GM18499 (cell line): ENCODE results near the gene ZNF804A.

Experiments
- ATAC-seq: cut with Tn5 transposase; IDR thresholded peaks from one replicate; pipeline ENCODE4 v1.9.1; 2021; ENCODE audit warnings: moderate number of reproducible peaks; ENCODE audit not compliant: insufficient read depth, unreplicated experiment

Gene ZNF804A

DNA sequence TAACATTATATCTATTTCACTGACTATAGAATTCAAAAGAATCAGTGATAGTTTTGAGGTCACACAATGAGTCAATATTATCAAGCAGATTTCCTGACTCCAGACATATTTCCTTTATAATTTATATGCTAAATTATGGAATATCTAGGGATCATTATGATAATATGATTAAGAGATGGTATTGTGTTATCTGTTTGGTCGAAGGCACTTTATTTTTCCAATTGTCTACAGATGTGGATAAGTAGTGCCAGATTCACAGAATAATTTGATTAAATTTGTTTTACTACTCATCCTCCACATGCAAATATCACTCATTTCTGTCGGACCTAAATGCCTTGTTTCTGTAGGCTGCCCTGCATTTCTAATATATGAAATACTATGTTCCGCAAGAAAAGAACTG lies 4.4 kb downstream of the ZNF804A start:
- ATAC-seq: no peak

DNA sequence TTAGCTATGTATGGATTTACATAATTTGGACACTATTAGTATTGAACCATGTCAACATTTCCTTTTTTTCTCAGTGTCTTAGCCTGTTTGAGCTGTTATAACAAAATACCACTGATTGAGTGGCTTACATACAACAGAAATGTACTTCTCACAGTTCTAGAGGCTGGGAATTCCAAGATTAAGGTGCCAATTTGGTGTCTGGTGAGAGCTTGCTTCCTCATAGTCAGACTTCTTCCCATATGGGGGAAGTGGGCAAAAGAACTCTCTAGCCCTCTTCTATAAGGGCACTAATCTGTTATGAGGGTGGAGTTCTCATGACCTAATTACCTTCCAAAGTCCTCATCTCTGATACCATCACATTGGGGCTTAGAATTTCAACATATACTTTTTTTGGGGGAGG lies 12.6 kb downstream of the ZNF804A start:
- no peak for ATAC-seq

DNA sequence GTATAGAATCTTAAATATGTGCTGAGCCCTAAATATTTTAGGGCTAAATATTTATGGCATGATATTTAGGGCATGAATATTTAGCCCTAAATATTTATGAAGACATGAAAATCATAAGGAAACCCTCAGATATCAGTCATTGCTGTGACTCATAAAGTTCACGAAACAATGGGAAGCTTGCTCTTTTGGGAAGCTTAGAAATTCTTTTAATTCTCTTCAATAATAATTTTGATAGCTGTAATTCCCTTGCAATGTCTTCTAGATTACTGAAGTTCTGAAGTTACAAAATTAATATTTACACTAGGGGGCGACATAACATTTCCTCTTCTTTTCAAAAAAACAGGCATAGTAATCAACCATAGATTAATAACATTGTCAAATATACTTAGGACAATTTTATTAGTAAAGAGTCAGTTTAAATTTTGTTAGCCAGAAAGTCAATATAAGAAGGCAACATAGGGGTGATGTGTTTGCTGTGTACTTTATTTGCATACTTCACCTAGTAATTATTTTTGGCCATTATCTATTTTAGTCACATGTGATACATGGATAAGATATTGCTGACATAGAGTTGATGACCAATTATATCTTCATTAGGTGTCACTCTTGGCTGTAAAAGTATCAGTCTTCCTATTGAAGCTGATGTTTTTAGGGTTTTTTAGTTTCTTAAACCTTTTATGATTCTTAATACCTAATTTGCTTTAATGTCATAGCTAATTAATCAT lies 13.2 kb downstream of the ZNF804A start:
- no peak for ATAC-seq

DNA sequence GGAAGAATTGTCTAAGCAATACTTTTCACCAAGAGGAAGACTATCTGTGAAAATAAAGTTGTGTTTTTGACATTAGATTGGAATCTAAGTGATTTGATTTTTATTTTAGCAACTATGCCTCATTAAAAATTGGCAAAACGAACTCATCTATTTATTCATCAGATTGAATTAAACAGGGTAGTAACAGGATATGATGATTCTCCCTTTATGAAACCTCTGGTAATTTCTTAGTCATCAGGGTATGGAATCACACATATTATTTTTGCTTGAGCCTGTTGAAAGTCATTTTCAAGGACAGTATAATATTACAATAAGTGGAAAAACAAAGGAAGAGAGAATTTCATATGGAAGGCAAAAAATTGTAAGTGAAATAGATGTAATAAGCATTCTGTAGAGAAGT lies 22.0 kb downstream of the ZNF804A start:
- ATAC-seq: no peak

DNA sequence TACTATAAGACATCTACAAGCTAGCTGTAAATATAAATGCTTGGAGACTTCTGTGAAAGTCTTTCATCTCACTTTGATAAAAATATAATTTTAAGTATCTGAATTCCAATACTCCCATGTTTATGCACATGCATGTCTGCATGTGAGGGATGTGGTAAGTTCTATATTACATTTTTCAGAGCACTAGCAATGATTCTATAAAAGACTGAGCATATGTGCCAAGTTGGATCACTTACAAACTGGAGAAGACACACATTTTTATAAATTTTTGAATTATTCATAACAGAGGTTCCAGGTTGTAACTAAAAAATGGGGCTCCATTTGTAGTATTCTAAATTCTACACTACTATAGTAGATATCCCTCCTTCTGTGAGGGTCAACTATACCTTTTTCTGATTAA lies 26.0 kb downstream of the ZNF804A start:
- no peak for ATAC-seq

DNA sequence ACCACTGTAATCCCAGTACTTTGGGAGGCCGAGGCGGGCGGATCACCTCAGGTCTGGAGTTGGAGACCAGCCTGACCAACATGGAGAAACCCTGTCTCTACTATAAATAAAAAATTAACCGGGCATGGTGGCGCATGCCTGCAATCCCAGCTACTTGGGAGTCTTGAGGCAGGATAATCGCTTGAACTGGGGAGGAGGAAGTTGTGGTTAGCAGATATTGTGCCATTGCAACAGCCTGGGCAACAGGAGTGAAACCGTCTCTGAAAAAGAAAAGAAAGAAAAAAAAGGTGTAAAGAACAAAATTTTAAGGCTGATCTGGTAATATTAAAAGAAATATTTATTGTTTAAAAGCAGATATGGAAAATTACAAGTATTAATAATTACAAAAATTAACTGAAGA lies 29.7 kb downstream of the ZNF804A start:
- no peak for ATAC-seq

DNA sequence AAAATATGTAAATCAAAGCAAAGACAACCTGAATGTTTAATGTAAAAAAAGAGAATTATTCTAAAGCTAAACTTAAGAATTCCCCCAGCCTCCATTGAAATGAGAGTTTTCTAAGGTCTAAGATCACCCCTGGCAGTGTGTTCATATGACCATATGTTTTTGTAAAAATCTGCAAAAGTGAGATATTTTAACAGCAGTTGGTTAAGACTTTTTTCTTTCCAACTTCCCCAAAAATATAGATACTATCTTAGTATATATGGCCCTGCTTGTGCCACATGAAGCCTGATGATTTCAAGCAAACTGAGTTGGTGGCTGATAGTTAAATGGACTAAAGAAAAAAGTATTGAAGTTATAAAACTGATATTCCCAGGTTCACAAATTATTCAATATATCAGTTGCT lies 35.4 kb downstream of the ZNF804A start:
- ATAC-seq: no peak

DNA sequence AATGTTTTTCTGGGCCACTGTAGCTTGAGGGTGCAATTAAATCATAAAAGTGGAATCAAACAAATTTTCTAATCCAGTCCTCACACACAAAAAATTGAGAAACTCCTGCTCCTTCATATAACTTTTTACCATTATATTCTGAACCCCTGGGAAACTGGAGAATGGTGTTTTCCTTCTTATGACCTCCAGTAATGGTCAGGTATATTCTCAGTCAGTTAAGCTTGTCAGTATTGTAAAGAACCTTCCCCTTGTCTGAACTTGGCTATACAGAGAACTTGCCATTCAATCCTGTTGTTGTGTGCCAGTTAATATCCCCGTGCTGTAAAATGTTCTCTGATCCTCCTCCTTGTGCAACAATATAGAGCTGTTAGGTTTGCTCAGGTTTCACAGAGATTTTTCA lies 39.5 kb downstream of the ZNF804A start:
- no peak for ATAC-seq

DNA sequence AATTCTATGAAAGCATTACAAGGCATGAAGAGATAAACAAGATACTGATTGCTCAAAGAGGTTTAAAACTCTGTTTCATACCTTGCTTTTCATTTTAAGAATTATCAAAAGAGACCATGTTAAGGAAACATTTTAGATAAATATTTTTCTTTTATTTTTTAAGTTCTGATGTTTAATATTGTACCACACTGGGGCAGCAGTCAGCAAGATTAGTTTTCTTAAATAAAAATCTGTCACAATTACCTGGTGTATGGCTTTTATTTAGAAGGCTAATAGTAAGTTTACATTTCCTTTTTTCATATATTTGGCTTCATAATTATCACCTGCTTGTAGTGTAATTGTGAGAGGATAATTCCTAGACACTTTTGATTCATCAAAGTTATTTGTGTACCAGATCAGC lies 46.4 kb downstream of the ZNF804A start:
- ATAC-seq: no peak

DNA sequence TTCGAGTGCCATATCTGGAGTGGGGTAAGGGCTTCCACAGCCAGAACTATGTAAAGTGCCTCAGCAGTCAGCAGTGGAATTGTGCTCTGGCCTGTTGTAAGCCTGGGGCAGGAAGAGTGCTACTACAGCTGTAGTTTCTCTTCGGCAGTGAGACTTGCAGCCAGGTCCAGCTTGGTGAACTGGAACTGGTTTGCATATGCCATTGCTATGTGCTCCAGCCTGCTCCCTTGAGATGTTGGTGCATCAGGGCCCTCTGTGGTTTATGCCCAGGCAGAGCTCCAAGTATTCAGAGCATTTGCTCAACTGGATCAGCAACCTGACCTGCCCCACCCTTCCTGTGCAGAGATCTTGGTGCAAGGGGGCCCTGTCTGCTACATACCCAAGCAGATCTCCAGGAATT lies 47.8 kb downstream of the ZNF804A start:
- no peak for ATAC-seq

DNA sequence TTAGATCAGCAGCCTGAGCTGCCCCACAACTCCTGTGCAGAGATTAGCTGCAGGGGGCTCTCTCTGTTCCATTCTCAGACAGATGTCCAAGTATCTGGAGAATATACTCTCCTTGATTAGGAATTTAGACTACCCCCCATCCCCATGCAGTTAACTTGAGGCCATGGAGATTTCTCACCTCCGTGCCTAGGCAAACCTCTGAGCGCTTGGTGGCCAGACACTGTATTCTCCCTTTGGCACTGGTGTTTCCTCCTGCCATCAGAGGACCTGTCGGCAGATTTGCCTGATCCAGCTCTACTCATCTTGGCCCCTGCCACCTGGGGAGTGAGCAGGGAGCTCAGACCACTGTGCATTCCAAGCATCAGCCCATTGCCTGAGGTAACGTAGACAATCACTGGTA lies 48.3 kb downstream of the ZNF804A start:
- ATAC-seq: no peak

DNA sequence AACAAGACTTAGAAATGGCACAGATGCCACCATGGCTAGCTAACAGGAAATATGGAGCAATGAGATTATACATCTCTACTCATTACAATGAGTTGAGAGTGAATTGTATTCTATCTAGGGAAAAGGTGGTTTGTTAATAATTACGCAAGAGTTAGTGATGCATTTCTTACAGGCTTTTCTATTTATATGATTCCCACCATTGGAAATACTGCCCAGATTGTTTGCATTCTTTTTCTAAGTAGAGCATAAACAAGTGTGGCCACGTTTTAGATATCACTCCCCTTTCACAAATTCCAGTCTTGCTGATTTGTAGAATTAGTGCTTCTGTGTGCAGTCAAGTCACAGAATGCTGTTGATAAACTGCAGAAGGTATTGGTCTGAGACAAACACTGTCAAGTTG lies 56.6 kb downstream of the ZNF804A start:
- no peak for ATAC-seq

DNA sequence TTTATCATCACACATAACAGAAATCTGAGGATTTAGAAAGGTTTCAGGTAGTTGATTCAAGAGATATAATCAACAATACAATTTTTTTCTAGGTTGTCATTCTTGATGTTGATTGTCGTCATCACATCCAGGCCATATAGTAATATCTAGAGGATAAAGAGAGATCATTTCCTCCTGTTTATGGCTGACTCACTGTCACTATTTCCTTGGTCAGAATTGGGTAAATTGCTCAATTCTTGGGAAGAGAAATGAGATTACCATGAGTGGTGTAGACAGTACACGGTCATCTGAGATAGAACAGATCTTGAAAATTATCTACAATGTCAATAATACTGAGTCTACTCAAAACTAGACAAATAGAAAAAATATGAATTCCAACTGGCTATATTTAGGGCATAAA lies 78.8 kb downstream of the ZNF804A start:
- ATAC-seq: no peak

DNA sequence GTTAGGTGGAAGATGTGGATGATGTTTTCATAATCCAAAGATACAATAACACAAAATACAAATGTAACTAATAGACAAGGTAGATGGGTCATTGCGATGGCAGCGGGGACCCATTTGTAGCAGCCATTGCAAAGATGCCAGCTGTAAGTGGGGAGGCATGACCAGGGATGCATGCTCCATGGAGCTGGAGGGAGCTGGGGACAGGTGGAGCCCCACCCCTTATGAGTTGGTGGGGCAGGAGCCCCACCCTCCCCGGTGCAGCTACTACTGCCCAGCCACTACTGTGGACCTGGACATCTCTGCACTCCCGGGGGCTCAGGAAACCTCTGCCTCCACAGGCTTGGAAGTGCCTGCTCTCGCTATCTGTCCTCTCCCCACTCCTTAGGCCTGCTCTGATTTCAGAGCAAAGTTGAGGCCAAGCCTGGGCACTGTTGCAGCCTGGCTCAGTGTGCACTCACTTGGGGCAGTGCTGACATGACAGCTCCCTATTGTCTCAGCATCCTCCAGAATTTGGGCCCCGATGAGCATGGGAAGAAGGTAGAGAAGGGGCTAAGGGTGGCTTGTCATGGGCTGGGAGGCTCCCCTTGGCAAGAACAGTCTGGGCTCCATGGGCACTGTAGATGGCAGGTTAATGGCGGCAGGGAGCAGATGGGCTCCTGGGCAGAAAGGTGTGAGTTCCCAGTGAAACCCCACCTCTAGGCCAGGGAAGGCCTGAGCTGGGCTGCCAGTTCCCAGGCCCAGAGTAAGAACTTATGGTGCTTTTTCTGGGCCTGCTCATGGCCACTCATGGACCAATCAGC lies 81.1 kb downstream of the ZNF804A start:
- no peak for ATAC-seq

DNA sequence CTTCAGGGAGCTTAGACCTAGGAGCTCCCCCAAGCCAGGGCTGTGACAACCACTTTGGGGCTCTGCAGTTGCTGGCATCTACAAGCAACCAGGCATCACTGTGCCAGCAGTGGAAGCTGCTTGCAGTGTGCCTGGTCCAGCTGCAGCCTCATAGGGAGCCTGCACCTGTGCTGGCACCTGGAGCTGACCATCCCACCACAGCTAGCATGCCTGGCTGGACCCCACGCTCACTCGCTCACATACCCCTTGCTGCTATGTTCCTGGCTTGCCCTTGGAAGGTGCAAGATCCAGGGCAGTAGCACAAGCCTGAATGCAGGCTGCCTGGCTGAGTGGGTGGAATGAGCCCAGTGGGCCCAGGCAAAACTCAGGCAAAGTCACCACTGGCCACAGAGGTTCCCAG lies 82.5 kb downstream of the ZNF804A start:
- no peak for ATAC-seq

DNA sequence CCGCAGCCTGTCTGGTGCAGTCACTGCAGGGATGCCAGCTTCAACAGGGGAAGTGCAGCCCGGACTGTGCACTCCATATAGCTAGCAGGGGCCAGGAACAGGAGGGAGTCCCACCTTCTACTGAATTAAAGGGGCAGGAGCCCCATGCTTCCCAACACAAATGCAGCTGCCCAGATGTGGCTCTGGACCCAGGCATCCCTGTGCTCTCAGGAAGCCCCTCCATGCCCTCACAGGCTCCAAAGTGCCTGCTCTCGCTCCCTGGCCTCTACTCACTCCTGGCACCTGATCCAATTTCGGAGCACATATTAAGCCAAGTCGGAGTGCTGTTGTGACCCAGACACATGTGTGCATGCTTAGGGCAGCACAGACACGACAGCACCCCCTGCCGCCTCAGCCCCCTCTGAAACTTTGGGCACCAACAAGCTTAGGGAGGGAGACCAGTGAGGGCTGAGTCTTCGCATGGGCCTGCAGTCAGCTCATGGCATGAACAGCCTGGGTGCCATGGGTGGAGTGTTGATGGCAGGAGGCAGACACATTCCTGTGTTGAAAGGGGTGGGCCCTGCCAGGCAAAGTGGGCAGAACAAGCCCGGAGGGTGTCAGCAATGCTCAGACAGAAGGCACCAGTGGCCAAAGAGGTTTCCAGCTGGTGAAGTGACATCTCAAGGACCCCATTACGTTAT lies 83.5 kb downstream of the ZNF804A start:
- no peak for ATAC-seq

DNA sequence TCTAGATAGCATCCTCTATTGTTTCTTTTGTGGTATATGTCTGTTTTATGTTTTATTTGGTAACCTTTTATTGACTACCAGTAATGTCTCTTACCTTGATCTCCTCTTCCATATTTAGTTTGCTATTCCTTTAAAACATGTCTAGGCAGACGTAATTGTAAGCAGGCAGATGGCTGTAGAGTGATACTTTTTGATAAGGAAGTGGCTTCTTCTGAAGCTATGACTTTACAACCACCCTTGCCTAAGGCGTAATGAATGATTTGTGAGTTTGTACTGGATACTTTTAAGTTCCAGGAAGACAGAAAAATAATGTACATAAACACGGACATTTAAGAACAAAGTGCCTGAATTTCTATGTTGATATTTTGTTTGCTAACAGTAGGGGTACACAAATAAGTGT lies 85.6 kb downstream of the ZNF804A start:
- ATAC-seq: no peak

DNA sequence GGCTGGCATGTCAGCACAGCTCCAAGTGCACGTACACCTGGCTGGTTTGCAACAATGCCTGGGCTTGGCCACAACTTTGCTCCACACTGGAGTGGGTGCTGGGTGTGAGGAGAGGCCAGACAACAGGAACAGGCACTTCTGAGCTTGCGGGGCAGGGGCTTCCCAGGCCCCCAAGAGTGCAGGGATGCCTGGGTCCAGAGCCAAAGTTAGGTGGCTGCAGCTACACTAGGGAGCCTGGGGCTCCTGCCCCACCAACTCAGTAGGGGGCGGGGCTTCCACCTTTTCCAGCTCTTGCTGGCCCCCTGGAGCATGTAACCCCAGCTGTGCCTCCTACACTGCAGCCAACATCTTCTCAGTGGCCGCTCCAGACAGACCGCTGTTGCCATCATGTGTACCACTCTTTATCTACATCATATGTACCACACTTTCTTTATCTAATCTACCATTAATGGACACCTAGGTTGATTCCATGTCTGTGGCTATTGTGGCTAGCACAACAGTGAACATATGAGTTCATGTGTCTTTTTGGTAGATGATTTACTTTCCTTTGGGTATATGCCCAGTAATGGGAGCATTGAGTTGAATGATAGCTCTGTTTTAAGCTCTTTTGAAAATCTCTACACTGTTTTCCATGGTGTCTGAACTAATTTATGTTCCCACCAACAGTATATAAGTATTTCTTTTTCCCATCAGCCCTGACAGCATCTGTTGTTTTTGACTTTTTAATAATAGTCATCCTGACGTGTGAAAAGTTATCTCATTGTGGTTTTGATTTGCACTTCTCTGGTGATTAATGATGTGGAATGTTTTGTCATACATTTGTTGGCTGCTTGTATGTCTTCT lies 87.9 kb downstream of the ZNF804A start:
- no peak for ATAC-seq

DNA sequence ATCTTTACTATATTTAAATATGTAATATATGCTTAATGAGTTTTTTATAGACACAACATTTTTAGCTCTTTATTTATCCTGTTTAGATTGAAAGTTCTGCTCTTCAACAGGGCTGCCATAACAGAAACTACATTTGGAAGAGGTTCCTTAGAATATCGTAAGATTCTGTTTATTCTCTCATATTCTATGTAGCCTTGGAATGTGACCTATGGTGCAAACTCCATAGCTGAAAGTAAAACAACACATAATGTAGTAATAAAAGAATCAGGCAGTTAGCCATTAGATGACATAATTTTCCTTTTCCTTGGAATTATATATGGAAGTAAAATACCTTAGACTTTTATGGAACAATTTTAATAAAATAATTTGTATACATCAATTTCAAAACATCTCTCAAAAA lies 91.3 kb downstream of the ZNF804A start:
- no peak for ATAC-seq

DNA sequence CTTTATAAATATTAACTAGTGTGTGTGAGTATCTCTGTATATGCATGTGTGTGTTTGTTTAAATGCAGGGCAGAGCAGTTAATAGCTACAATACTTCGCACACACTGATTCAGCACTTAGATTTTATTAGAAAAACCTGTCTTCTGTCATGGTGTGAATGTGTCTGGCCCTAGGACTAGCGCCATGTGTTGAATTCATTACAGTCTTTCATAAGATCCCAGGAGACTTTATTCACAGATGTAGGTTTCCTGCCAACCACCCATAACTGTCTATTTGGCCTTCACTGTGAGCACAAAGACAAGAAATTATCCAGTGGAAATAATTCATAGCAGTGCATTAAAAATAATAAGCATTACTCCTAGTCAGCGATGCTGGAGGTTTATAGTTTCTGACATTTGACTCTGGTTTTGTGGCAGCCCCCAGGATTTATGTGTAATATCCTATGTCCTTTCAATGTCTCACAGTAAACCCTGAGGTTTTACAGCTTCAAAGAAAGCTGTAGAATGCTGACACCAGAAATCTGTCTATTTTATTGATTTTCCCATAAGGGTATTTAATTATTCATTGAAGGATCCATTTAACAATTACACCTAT lies 93.9 kb downstream of the ZNF804A start:
- ATAC-seq: no peak
